Activated T-cell treated with anti-CD3 and anti-CD28 coated beads, Interleukin-2, amount 50 U/mL, for 72 hours (primary cell): Measurements from ENCODE around the gene AMIGO3. TPM values are rescaled to one million over a fixed set of nuclear protein-coding genes. Genes with fewer than 3 reads are reported as not detected.
"Not testable (repeated sequence)": the region's sequence is repeated elsewhere in the genome, so short reads cannot be mapped to it uniquely, and the experiment has no call there.

Experiments
- ATAC-seq, 2 donors: fragments of 150-1000 bp; cut with Tn5 transposase; replicated peaks in 1 of 2; 2 replicates each; pipeline ENCODE4 v1.10.0; 2021; ENCODE audit warnings: moderate library complexity in 2 of 2, mild to moderate bottlenecking in 1 of 2
- DNase-seq, 2 donors: peaks; one replicate each; pipeline ENCODE4 v3.0.0; 2021 to 2022; ENCODE audit warnings: mixed read lengths in 1 of 2
- H3K27ac Mint-ChIP-seq: one replicate; pipeline ENCODE4 v1.8.0; 2022; ENCODE audit warnings: mild to moderate bottlenecking, moderate library complexity, mixed read lengths
- H3K27me3 Mint-ChIP-seq: one replicate; pipeline ENCODE4 v1.8.0; 2022; ENCODE audit warnings: low read depth, mixed read lengths
- H3K36me3 Mint-ChIP-seq, 2 donors: one replicate each; pipeline ENCODE4 v1.8.0; 2022; ENCODE audit warnings: mixed read lengths in 2 of 2, mild to moderate bottlenecking in 1 of 2; ENCODE audit not compliant: insufficient read depth in 2 of 2
- H3K4me1 Mint-ChIP-seq: one replicate; pipeline ENCODE4 v1.8.0; 2022; ENCODE audit warnings: low read depth, mixed read lengths
- H3K4me3 Mint-ChIP-seq, 2 donors: one replicate each; pipeline ENCODE4 v1.8.0; 2022; ENCODE audit warnings: mild to moderate bottlenecking in 2 of 2, mixed read lengths in 2 of 2, moderate library complexity in 2 of 2
- H3K9me3 Mint-ChIP-seq, 2 donors: one replicate each; pipeline ENCODE4 v1.8.0; 2022; ENCODE audit warnings: mixed read lengths in 2 of 2
- total RNA-seq, 2 donors: library from RNA; stranded (reverse); gene quantifications; one replicate each; pipeline ENCODE4 v1.2.3, GENCODE V29; 2022

The AMIGO3 gene
- under 1 TPM; 0.19 to 0.72 TPM for total RNA-seq

GRCh38 chr3:49719214-49719884 lies at the start of gene AMIGO3:
Gene AMIGO3 (minus strand): TSS chr3:49719684. CDS start chr3:49719465, 219 bp downstream.
- Mint-ChIP-seq H3K27me3 (no peaks in the 10 kb centered on the region), H3K9me3 (no peaks in the 10 kb centered on the region), H3K4me3 (peak within 1 kb of the TSS; percentile 80 to 93), H3K27ac (peak within 1 kb of the TSS; percentile 47), H3K4me1 (peaks cover 41% of the 10 kb centered on the region), H3K36me3 (peaks cover 0 to 4% of the 10 kb centered on the region in 2 donors)
- ATAC-seq (peak; percentile 67 to 71), DNase-seq (peak; percentile 93 to 95)

GRCh38 chr3:49763981-49764380 lies 44.5 kb upstream of the AMIGO3 start:
- no peak overlapping the region for H3K27ac Mint-ChIP-seq
- DNase-seq: no peak
- no peak for ATAC-seq
- no peaks in the 10 kb centered on the region for H3K9me3 Mint-ChIP-seq
- no peaks in the 10 kb centered on the region for H3K36me3 Mint-ChIP-seq
- no peaks in the 10 kb centered on the region for H3K4me1 Mint-ChIP-seq
- no peak overlapping the region for H3K4me3 Mint-ChIP-seq
- H3K27me3 Mint-ChIP-seq: no peaks in the 10 kb centered on the region

- Mint-ChIP-seq H3K27ac (no peak overlapping the region), H3K27me3 (no peaks in the 10 kb centered on the region), H3K4me3 (no peak overlapping the region), H3K4me1 (peaks cover 10% of the 10 kb centered on the region), H3K36me3 (peaks cover 0 to 2% of the 10 kb centered on the region in 2 donors), H3K9me3 (no peaks in the 10 kb centered on the region)
- no peak for DNase-seq
- ATAC-seq: no peak
These were observed 42.2 kb upstream of the AMIGO3 start for GRCh38 chr3:49761661-49762060.

GRCh38 chr3:49759226-49759625 lies 39.7 kb upstream of the AMIGO3 start:
- no peak for ATAC-seq

GRCh38 chr3:49757197-49757596 lies 37.7 kb upstream of the AMIGO3 start:
- Mint-ChIP-seq H3K9me3 (no peaks in the 10 kb centered on the region), H3K27ac (no peak overlapping the region), H3K27me3 (no peaks in the 10 kb centered on the region), H3K36me3 (peaks cover 0 to 2% of the 10 kb centered on the region in 2 donors), H3K4me3 (no peak overlapping the region), H3K4me1 (peaks cover 16% of the 10 kb centered on the region)
- ATAC-seq (no peak), DNase-seq (no peak)

More at GRCh38 chr3:49759226-49759625, 39.7 kb upstream of the AMIGO3 start:
- H3K4me1 Mint-ChIP-seq: peaks cover 16% of the 10 kb centered on the region
- H3K9me3 Mint-ChIP-seq: no peaks in the 10 kb centered on the region
- peaks cover 0 to 2% of the 10 kb centered on the region in 2 donors for H3K36me3 Mint-ChIP-seq
- H3K27ac Mint-ChIP-seq: peak overlapping the region; percentile 68
- H3K27me3 Mint-ChIP-seq: no peaks in the 10 kb centered on the region
- no peak for DNase-seq
- no peak overlapping the region for H3K4me3 Mint-ChIP-seq

- Mint-ChIP-seq H3K4me1 (peaks cover 16% of the 10 kb centered on the region), H3K4me3 (no peak overlapping the region), H3K9me3 (no peaks in the 10 kb centered on the region), H3K27me3 (no peaks in the 10 kb centered on the region), H3K36me3 (peaks cover 0 to 2% of the 10 kb centered on the region in 2 donors), H3K27ac (no peak overlapping the region)
- DNase-seq: no peak
- no peak for ATAC-seq
These were observed 36.6 kb upstream of the AMIGO3 start for GRCh38 chr3:49756036-49756435.

GRCh38 chr3:49754536-49754935 lies 35.1 kb upstream of the AMIGO3 start:
- Mint-ChIP-seq H3K4me3 (no peak overlapping the region), H3K4me1 (peaks cover 16% of the 10 kb centered on the region), H3K9me3 (no peaks in the 10 kb centered on the region), H3K27me3 (no peaks in the 10 kb centered on the region), H3K36me3 (peaks cover 0 to 2% of the 10 kb centered on the region in 2 donors), H3K27ac (no peak overlapping the region)
- no peak for ATAC-seq
- DNase-seq: no peak

GRCh38 chr3:49751501-49751900 lies 32.0 kb upstream of the AMIGO3 start:
- no peak overlapping the region for H3K4me3 Mint-ChIP-seq
- H3K4me1 Mint-ChIP-seq: peaks cover 5% of the 10 kb centered on the region
- H3K27me3 Mint-ChIP-seq: no peaks in the 10 kb centered on the region
- ATAC-seq (no peak), DNase-seq (no peak)
- H3K36me3 Mint-ChIP-seq: peaks cover 0 to 5% of the 10 kb centered on the region in 2 donors
- no peaks in the 10 kb centered on the region for H3K9me3 Mint-ChIP-seq
- no peak overlapping the region for H3K27ac Mint-ChIP-seq

GRCh38 chr3:49750056-49750455 lies 30.6 kb upstream of the AMIGO3 start:
- H3K27ac Mint-ChIP-seq: no peak overlapping the region
- H3K27me3 Mint-ChIP-seq: no peaks in the 10 kb centered on the region
- no peaks in the 10 kb centered on the region for H3K4me1 Mint-ChIP-seq
- H3K4me3 Mint-ChIP-seq: no peak overlapping the region
- ATAC-seq (no peak), DNase-seq (no peak)
- H3K9me3 Mint-ChIP-seq: no peaks in the 10 kb centered on the region
- H3K36me3 Mint-ChIP-seq: peaks cover 0 to 7% of the 10 kb centered on the region in 2 donors

GRCh38 chr3:49748874-49749273 lies 29.4 kb upstream of the AMIGO3 start:
- H3K27me3 Mint-ChIP-seq, ATAC-seq, DNase-seq, H3K4me1 Mint-ChIP-seq, H3K9me3 Mint-ChIP-seq, H3K4me3 Mint-ChIP-seq, H3K27ac Mint-ChIP-seq: not testable (repeated sequence)
- peaks cover 0 to 12% of the 10 kb centered on the region in 2 donors for H3K36me3 Mint-ChIP-seq

GRCh38 chr3:49747792-49748480 lies 28.5 kb upstream of the AMIGO3 start:
- Mint-ChIP-seq H3K9me3 (no peaks in the 10 kb centered on the region), H3K4me3 (no peak overlapping the region), H3K27ac (no peak overlapping the region), H3K36me3 (peaks cover 0 to 12% of the 10 kb centered on the region in 2 donors), H3K4me1 (no peaks in the 10 kb centered on the region), H3K27me3 (no peaks in the 10 kb centered on the region)
- ATAC-seq (no peak), DNase-seq (no peak)

- peaks cover 0 to 12% of the 10 kb centered on the region in 2 donors for H3K36me3 Mint-ChIP-seq
These were observed 26.5 kb upstream of the AMIGO3 start for GRCh38 chr3:49745986-49746385.

GRCh38 chr3:49740427-49740826 lies 20.9 kb upstream of the AMIGO3 start:
- H3K4me1 Mint-ChIP-seq: peaks cover 10% of the 10 kb centered on the region
- no peak for DNase-seq
- H3K27me3 Mint-ChIP-seq: no peaks in the 10 kb centered on the region
- H3K36me3 Mint-ChIP-seq: peaks cover 3 to 20% of the 10 kb centered on the region in 2 donors
- no peak overlapping the region for H3K4me3 Mint-ChIP-seq
- peak overlapping the region; percentile 48 for H3K27ac Mint-ChIP-seq
- no peak for ATAC-seq
- no peaks in the 10 kb centered on the region for H3K9me3 Mint-ChIP-seq

More at GRCh38 chr3:49745986-49746385, 26.5 kb upstream of the AMIGO3 start:
- H3K9me3 Mint-ChIP-seq: no peaks in the 10 kb centered on the region
- DNase-seq (no peak), ATAC-seq (no peak)
- no peak overlapping the region for H3K4me3 Mint-ChIP-seq
- H3K27me3 Mint-ChIP-seq: no peaks in the 10 kb centered on the region
- no peak overlapping the region for H3K27ac Mint-ChIP-seq
- H3K4me1 Mint-ChIP-seq: no peaks in the 10 kb centered on the region
